MG63 (cell line): ENCODE measurements around the gene SP2. TPM values are rescaled to one million over a fixed set of nuclear protein-coding genes. Genes with fewer than 3 reads are reported as not detected.
A peak's percentile ranks its signal among the peaks of the same experiment; 100 is the strongest.
"Not testable (repeated sequence)": the region's sequence is repeated elsewhere in the genome, so short reads cannot be mapped to it uniquely, and the experiment has no call there.

Experiments
- DNase-seq: peaks from one replicate; pipeline ENCODE4 v3.0.0-alpha.2; 2020
- H3K27me3 ChIP-seq: fragments of 250-450 bp; sonication (Bioruptor Pico); 2 replicates; pipeline ENCODE4 v1.5.1; 2020; ENCODE audit warnings: mild to moderate bottlenecking, moderate library complexity
- H3K36me3 ChIP-seq: fragments of 250-450 bp; sonication (Bioruptor Pico); 2 replicates; pipeline ENCODE4 v1.5.1; 2020; ENCODE audit warnings: mild to moderate bottlenecking, moderate library complexity
- H3K4me3 ChIP-seq: fragments of 250-450 bp; sonication (Bioruptor Pico); 2 replicates; pipeline ENCODE4 v1.5.1; 2020; ENCODE audit warnings: mild to moderate bottlenecking, moderate library complexity
- H3K9me3 ChIP-seq: fragments of 250-450 bp; sonication (Bioruptor Pico); 2 replicates; pipeline ENCODE4 v1.5.1; 2020; ENCODE audit warnings: mild to moderate bottlenecking, moderate library complexity
- total RNA-seq: library from RNA; depleted of rRNA; stranded (reverse); fragments of >200 nt; shearing (Covaris generic); gene quantifications from 2 replicates; pipeline ENCODE4 v1.2.3, GENCODE V29; 2014; ENCODE audit warnings: low replicate concordance

The SP2 gene
- total RNA-seq, 1 experiment from 2014 or later = 2.3 TPM

DNA sequence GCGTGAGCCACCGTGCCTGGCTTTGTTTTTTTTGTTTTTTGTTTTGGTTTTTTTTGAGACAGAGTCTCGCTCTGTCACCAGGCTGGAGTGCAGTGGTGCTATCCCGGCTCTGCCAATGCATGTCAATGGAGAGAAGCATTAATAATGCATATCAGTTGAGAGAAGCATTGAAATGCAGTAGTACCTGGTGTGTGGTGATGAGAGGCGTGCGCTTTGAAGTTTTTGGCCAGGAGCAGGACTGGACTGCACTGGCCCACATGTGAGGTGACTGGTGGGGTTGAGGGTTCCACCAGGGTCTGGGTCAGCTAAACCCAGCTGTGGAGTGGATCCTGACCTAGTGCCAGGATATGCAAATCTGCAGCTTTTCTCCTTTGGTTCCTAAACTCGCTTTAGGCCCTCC is 5.4 kb downstream of the SP2 start:
- DNase-seq = no peak
- Histone ChIP-seq H3K36me3 (peaks cover 17% of the 10 kb centered on the region), H3K4me3 (no peak overlapping the region), H3K27me3 (no peaks in the 10 kb centered on the region), H3K9me3 (no peaks in the 10 kb centered on the region)

- no peaks in the 10 kb centered on the region for H3K9me3 ChIP-seq
- no peak overlapping the region for H3K4me3 ChIP-seq
- H3K27me3 ChIP-seq = no peaks in the 10 kb centered on the region
- DNase-seq = no peak
- peaks cover 17% of the 10 kb centered on the region for H3K36me3 ChIP-seq
Observed at GRCh38 chr17:47902039-47902744, 6.2 kb downstream of the SP2 start.

- Histone ChIP-seq H3K4me3 (no peak overlapping the region), H3K9me3 (no peaks in the 10 kb centered on the region)
- peak; percentile 82 for DNase-seq
Observed at GRCh38 chr17:47905221-47905733, 9.2 kb downstream of the SP2 start.

GRCh38 chr17:47906443-47906842 is 10.4 kb downstream of the SP2 start:
- Histone ChIP-seq H3K27me3 (no peaks in the 10 kb centered on the region), H3K9me3 (no peaks in the 10 kb centered on the region), H3K4me3 (no peak overlapping the region), H3K36me3 (peaks cover 18% of the 10 kb centered on the region)
- DNase-seq = no peak

More at GRCh38 chr17:47905221-47905733, 9.2 kb downstream of the SP2 start:
- Histone ChIP-seq H3K36me3 (peaks cover 13% of the 10 kb centered on the region), H3K27me3 (no peaks in the 10 kb centered on the region)

GRCh38 chr17:47907932-47908562 is 12.0 kb downstream of the SP2 start:
- DNase-seq = no peak
- no peaks in the 10 kb centered on the region for H3K27me3 ChIP-seq
- H3K9me3 ChIP-seq = no peaks in the 10 kb centered on the region
- no peak overlapping the region for H3K4me3 ChIP-seq
- peaks cover 18% of the 10 kb centered on the region for H3K36me3 ChIP-seq

- Histone ChIP-seq H3K9me3 (no peaks in the 10 kb centered on the region), H3K36me3 (peaks cover 20% of the 10 kb centered on the region)
- DNase-seq = no peak
Observed at GRCh38 chr17:47913050-47913449, 17.0 kb downstream of the SP2 start.

DNA sequence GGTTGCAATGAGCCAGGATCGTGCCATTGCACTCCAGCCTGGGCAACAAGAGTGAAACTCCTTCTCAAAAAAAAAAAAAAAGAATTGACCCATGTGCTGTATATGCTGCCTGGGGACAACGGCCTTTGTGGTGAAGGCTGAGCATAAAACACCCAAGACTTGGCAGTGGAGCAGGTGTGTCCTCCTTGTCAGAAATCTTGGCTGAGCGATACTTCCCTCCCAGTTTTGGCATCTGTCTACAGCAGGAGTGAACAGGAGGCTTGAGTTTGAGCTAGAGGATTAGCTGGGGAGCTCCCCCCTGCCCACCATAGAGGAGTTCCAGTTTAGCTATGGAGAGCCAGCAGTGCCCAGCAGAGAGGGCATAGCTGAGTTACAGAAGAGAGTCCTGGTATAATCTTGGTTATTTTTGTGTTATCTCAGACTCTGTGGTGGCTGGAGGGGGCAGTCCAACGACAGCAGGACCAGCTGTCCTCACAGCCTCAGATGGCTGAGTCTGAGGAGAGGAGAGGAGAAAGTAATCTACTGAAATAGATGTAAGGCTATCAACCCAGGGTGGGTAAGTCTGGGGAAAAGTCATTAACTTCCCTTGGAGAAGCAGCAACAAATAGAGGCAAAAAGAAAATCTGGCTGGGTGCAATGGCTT is 18.4 kb downstream of the SP2 start:
- DNase-seq = no peak
- H3K36me3 ChIP-seq = peaks cover 19% of the 10 kb centered on the region
- no peaks in the 10 kb centered on the region for H3K27me3 ChIP-seq
- H3K4me3 ChIP-seq = no peak overlapping the region
- H3K9me3 ChIP-seq = no peaks in the 10 kb centered on the region

More at GRCh38 chr17:47913050-47913449, 17.0 kb downstream of the SP2 start:
- Histone ChIP-seq H3K4me3 (no peak overlapping the region), H3K27me3 (no peaks in the 10 kb centered on the region)

DNA sequence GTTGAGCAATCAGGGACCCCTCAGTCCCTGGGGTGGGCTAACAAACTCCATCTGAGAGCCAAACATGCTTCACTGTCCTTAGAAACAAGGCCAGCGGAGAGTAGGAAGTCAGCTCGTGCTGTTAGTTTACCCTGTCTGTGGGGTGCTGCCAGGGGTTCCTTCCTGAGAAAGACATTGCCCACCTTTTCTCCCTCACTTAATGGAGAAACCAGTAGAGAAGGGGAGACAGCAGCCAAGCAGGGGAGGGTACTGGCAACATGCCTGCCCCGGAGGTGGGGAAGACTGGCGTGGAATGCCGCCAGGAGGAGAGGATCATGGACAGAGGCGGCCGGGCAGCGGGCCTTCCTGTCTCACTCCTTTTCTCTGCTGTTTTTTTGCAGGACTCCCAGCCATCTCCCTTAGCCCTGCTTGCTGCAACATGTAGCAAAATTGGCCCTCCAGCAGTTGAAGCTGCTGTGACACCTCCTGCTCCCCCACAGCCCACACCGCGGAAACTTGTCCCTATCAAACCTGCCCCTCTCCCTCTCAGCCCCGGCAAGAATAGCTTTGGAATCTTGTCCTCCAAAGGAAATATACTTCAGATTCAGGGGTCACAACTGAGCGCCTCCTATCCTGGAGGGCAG is 19.9 kb downstream of the SP2 start:
- H3K9me3 ChIP-seq = no peaks in the 10 kb centered on the region
- DNase-seq = no peak
- H3K4me3 ChIP-seq = no peak overlapping the region
- H3K27me3 ChIP-seq = no peaks in the 10 kb centered on the region
- H3K36me3 ChIP-seq = peaks cover 6% of the 10 kb centered on the region

GRCh38 chr17:47916489-47917208 is 20.6 kb downstream of the SP2 start:
- no peaks in the 10 kb centered on the region for H3K27me3 ChIP-seq
- DNase-seq = no peak
- H3K4me3 ChIP-seq = no peak overlapping the region
- H3K36me3 ChIP-seq = peaks cover 9% of the 10 kb centered on the region
- no peaks in the 10 kb centered on the region for H3K9me3 ChIP-seq

DNA sequence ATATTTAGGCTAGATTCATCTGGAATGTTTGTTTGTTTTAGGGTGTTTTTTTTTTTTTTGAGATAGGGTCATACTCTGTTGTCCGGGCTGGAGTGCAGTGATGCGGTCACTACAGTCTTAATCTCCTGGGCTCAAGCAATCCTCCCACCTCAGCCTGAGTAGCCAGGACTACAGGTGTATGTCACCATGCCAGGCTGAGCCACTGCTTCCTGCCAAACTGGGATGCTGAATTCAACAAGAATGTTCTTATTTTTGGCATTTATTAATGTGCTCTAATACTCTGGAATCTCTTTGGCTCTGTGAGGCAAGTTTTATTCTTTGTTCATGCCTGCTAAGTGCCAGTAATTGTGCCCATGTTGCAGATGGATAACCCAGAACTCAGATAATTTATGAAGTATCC is 21.5 kb downstream of the SP2 start:
- H3K4me3 ChIP-seq = no peak overlapping the region
- H3K36me3 ChIP-seq = peaks cover 9% of the 10 kb centered on the region
- no peaks in the 10 kb centered on the region for H3K27me3 ChIP-seq
- H3K9me3 ChIP-seq = no peaks in the 10 kb centered on the region
- peak; percentile 32 for DNase-seq

DNA sequence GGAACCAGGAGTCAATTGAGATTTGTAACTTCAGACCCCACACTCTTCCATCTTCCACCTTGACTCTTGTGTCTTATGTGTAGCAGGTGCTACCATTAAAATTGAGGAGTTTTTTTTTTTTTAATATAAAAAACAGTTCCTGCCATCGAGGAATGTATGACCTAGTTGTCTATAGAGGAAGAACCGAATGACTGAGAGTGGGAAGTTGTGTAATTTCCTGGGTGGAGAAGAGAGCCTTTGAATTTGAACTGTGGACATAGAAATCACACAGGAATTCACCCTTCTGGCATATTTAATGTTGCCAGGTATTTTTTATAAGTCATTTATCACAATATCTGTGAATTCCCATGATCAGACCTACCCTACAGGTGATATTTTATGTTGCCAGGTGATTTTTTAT is 22.0 kb downstream of the SP2 start:
- no peaks in the 10 kb centered on the region for H3K9me3 ChIP-seq
- no peak overlapping the region for H3K4me3 ChIP-seq
- peaks cover 9% of the 10 kb centered on the region for H3K36me3 ChIP-seq
- no peaks in the 10 kb centered on the region for H3K27me3 ChIP-seq
- no peak for DNase-seq

DNA sequence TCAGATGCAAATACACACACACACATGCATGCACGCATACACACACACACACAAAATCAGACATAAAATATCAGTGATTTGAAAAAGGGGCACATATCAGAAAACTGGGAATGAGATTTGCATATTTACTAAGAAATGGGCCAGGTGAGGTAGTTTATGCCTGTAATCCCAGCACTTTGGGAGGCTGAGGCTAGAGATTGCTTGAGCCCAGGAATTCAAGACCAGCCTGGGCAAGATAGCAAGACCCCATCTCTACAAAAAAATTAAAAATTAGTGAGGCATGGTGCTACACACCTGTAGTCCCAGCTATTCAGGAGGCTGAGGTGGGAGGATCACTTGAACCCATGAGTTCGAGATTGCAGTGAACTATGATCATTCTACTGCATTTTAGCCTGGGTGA is 23.0 kb downstream of the SP2 start:
- DNase-seq = no peak
- H3K9me3 ChIP-seq = no peaks in the 10 kb centered on the region
- no peaks in the 10 kb centered on the region for H3K27me3 ChIP-seq
- H3K36me3 ChIP-seq = peaks cover 17% of the 10 kb centered on the region
- no peak overlapping the region for H3K4me3 ChIP-seq

GRCh38 chr17:47919889-47920288 is 23.9 kb downstream of the SP2 start:
- not testable (repeated sequence) for H3K9me3 ChIP-seq, DNase-seq, H3K4me3 ChIP-seq, H3K27me3 ChIP-seq
- H3K36me3 ChIP-seq = peaks cover 22% of the 10 kb centered on the region

DNA sequence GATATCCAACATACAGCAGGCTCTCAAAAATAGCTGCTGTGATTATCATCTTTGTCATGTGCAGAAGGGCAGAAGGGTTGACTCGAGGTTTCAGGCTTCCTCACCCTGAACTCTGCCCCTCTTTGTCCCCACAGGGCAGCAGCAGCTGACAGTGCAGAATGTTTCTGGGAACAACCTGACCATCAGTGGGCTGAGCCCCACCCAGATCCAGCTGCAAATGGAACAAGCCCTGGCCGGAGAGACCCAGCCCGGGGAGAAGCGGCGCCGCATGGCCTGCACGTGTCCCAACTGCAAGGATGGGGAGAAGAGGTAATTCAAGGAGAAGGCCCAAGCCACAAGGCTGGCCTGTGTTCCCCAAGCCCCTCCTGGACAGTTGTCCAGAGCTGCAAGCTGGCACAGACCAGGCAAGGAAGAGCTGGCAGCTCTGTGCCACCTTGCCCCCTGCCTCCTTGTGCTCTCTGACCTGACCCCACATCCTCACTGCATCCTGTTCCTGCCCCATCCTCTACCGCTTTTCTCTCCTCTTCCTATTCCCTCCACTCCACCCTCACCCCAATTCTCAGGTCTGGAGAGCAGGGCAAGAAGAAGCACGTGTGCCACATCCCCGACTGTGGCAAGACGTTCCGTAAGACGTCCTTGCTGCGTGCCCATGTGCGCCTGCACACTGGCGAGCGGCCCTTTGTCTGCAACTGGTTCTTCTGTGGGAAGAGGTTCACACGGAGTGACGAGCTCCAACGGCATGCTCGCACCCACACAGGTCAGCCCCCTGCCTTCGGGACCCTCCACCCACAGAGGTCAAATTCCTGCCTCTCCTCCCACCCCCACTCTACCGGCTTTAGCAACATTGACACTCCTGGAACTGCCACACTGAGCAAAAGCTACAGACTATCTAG is 29.0 kb downstream of the SP2 start:
- no peak for DNase-seq
- Histone ChIP-seq H3K27me3 (no peaks in the 10 kb centered on the region), H3K9me3 (no peaks in the 10 kb centered on the region), H3K4me3 (no peak overlapping the region), H3K36me3 (peaks cover 39% of the 10 kb centered on the region)

DNA sequence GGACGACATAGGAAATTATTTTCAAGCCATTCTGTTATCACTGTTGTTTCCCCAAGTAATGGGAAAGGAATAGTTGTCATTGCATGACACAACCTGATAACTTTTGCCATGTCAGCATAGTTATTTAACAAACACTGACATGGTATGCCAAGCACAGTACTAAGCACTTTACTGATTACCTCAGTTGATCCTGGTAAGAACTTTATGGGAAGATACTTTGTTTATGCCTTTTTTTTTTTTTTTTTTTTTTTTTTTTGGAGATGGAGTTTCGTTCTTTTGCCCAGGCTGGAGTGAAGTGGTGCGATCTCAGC is 29.6 kb downstream of the SP2 start:
- H3K4me3 ChIP-seq = no peak overlapping the region
- DNase-seq = no peak
- H3K27me3 ChIP-seq = no peaks in the 10 kb centered on the region
- H3K9me3 ChIP-seq = no peaks in the 10 kb centered on the region
- peaks cover 40% of the 10 kb centered on the region for H3K36me3 ChIP-seq

- DNase-seq = no peak
- no peaks in the 10 kb centered on the region for H3K27me3 ChIP-seq
- H3K36me3 ChIP-seq = peaks cover 39% of the 10 kb centered on the region
- H3K9me3 ChIP-seq = no peaks in the 10 kb centered on the region
- no peak overlapping the region for H3K4me3 ChIP-seq
Observed at GRCh38 chr17:47927821-47928400, 31.9 kb downstream of the SP2 start.
